Tibial nerve (tissue), 4 donors: Measurements from ENCODE around the gene GSTCD. TPM values are rescaled to one million over a fixed set of nuclear protein-coding genes. Genes with fewer than 3 reads are reported as not detected.

Source experiments
- DNase-seq, 2 donors: peaks; one replicate each; pipeline ENCODE4 v3.0.0-alpha.2; 2019; ENCODE audit warnings: low spot score in 2 of 2
- H3K27ac ChIP-seq, 4 donors: fragments of 200-600 bp; sonication (generic) in 3 of 4; one replicate each; pipeline ENCODE4 v1.5.1; 2017 to 2019; ENCODE audit warnings: mild to moderate bottlenecking in 1 of 4
- H3K27me3 ChIP-seq, 2 donors: fragments of 200-600 bp; sonication (generic) in 1 of 2; one replicate each; pipeline versions ENCODE4 v1.5.1 to v1.6.0; 2017 to 2019
- H3K36me3 ChIP-seq, 3 donors: fragments of 200-600 bp; sonication (generic); one replicate each; pipeline ENCODE4 v1.5.1; 2018 to 2019
- H3K4me1 ChIP-seq, 4 donors: fragments of 200-600 bp; sonication (generic) in 3 of 4; one replicate each; pipeline ENCODE4 v1.5.1; 2017 to 2019
- H3K4me3 ChIP-seq, 4 donors: fragments of 200-600 bp; sonication (generic) in 3 of 4; one replicate each; pipeline ENCODE4 v1.5.1; 2017 to 2019; ENCODE audit warnings: mild to moderate bottlenecking in 1 of 4, moderate library complexity in 1 of 4
- H3K9me3 ChIP-seq, 4 donors: fragments of 200-600 bp; sonication (generic) in 3 of 4; one replicate each; pipeline ENCODE4 v1.5.1; 2017 to 2019
- EP300 ChIP-seq, 2 donors: sonication (generic); formaldehyde crosslinking; IDR thresholded peaks; one replicate each; pipeline ENCODE4 v1.6.1; 2017; ENCODE audit warnings: antibody characterized with exemption in 2 of 2, mild to moderate bottlenecking in 1 of 2
- POLR2A ChIP-seq, 2 donors: fragments of 450-650 bp; IDR thresholded peaks; one replicate each; pipeline ENCODE4 v1.6.1; 2017; ENCODE audit warnings: antibody characterized with exemption in 2 of 2, mild to moderate bottlenecking in 2 of 2, moderate library complexity in 2 of 2
- WGBS, 2 donors: methylation state at CpG; one replicate each; pipeline ENCODE4 v1.1.5; 2018; 5-methylcytosine and 5-hydroxymethylcytosine counted together
- total RNA-seq, 4 donors: library from RNA; depleted of rRNA; stranded (reverse); fragments of >200 nt; gene quantifications; one replicate each; pipeline ENCODE4 v1.1.0, GENCODE V29; 2016
- TF ChIP-seq, protein P1 (sequence below), 5 experiments: fragments of 200-600 bp in 3 of 5; fragments of 450-650 bp in 2 of 5; sonication (generic) in 3 of 5; IDR thresholded peaks; one replicate each; pipeline ENCODE4 v1.5.1; 2016 to 2019; ENCODE audit warnings: antibody characterized with exemption in 5 of 5, mild to moderate bottlenecking in 3 of 5, moderate library complexity in 2 of 5

Gene GSTCD
- total RNA-seq, 4 donors from 2014 or later = 11.6 to 23.4 (median 13.7) TPM

DNA sequence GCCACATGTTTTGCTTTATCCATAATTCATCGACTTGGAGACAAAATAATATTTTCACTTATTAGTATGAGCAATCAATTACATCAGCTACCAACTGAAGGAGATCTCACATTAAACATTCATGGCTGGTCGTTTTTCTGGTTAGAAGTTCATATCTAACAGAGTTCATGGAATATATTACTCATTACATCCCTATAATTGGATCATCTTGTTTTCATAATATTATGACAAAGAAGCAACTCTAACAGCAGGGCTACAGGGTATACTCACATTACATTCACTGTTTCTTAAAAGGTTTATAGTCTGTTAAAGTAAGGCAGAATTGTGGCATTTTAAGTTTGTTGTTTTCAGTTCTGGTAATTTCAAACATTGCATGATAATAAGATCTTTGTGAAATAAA lies 33.0 kb downstream of the GSTCD start:
- no peak overlapping the region for H3K4me3 ChIP-seq
- TF ChIP-seq POLR2A (IDR thresholded peaks at IDR 0.05) = no peak
- no peak for DNase-seq
- no peaks in the 10 kb centered on the region for H3K27me3 ChIP-seq
- H3K36me3 ChIP-seq = peaks cover 0 to 50% (median 0%) of the 10 kb centered on the region in 3 donors
- peaks cover 0 to 16% (median 6%) of the 10 kb centered on the region in 4 donors for H3K9me3 ChIP-seq
- H3K27ac ChIP-seq = no peak overlapping the region
- WGBS, 2 donors = 48 to 51% methylated on average over 2 of the region's 2 CpGs
- no peaks in the 10 kb centered on the region for H3K4me1 ChIP-seq

DNA sequence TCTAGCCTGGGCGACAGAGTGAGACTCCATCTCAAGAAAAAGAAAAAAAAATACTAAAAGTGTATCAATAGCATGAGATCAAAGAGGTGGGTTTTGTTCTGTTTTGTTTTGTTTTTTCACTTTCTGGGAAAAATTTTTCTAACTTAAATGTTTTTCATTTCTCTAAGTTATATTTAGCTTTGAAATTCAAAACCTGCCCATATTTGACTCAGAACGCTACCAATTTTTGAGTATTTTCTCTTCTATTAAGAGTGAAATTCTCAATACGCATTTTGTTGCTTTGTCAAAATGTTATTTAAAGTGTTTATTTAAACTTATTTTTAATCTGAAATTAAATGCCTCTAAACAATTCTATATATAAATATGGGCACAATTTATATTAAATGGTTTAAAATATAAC lies 39.6 kb downstream of the GSTCD start:
- Histone ChIP-seq H3K4me1 (peaks cover 0 to 3% (median 0%) of the 10 kb centered on the region in 4 donors), H3K27me3 (no peaks in the 10 kb centered on the region), H3K27ac (no peak overlapping the region), H3K36me3 (peaks cover 0 to 19% (median 0%) of the 10 kb centered on the region in 3 donors), H3K9me3 (peaks cover 0 to 3% (median 0%) of the 10 kb centered on the region in 4 donors), H3K4me3 (no peak overlapping the region)
- TF ChIP-seq, protein P1, sequence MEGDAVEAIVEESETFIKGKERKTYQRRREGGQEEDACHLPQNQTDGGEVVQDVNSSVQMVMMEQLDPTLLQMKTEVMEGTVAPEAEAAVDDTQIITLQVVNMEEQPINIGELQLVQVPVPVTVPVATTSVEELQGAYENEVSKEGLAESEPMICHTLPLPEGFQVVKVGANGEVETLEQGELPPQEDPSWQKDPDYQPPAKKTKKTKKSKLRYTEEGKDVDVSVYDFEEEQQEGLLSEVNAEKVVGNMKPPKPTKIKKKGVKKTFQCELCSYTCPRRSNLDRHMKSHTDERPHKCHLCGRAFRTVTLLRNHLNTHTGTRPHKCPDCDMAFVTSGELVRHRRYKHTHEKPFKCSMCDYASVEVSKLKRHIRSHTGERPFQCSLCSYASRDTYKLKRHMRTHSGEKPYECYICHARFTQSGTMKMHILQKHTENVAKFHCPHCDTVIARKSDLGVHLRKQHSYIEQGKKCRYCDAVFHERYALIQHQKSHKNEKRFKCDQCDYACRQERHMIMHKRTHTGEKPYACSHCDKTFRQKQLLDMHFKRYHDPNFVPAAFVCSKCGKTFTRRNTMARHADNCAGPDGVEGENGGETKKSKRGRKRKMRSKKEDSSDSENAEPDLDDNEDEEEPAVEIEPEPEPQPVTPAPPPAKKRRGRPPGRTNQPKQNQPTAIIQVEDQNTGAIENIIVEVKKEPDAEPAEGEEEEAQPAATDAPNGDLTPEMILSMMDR (IDR thresholded peaks at IDR 0.05) = no peak
- TF ChIP-seq POLR2A (IDR thresholded peaks at IDR 0.05) (no peak), EP300 (IDR thresholded peaks at IDR 0.05) (no peak)
- no peak for DNase-seq
- 95 to 98% methylated on average over 3 of the region's 3 CpGs for WGBS, 2 donors

DNA sequence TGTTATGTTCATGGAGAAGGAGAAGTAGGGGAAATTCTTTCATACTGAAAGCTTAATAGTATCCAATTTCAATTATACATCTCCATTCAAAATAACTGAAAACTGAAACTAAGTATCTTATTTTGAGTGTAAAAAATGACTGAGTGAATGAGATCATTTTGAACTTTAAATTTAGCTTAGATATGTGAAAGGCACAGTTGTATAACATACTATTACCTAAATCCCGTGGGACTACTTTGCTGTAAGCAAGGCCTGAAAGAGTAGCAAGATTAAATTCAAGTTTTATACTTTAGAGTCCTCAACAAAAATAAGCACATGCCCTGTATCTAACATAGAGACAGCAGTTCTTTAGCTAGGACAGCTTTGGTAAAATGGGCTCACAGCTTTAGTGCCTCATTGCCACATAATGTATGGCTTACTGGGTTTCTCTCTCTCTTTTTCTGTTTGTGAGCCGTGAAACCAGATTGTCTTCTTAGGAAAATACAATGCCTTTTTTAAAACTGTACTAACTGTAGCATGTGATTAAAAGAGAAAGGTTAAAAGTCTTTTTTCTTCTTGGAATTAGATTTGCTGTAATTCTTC lies 43.2 kb downstream of the GSTCD start:
- Histone ChIP-seq H3K4me3 (no peak overlapping the region), H3K4me1 (peaks cover 0 to 3% (median 0%) of the 10 kb centered on the region in 4 donors), H3K36me3 (peaks cover 0 to 5% (median 0%) of the 10 kb centered on the region in 3 donors), H3K9me3 (peaks cover 0 to 3% (median 0%) of the 10 kb centered on the region in 4 donors), H3K27me3 (no peaks in the 10 kb centered on the region), H3K27ac (no peak overlapping the region)
- 39 to 42% methylated on average over 2 of the region's 2 CpGs for WGBS, 2 donors
- DNase-seq = no peak
- TF ChIP-seq POLR2A (IDR thresholded peaks at IDR 0.05) = no peak
- TF ChIP-seq, protein P1 (IDR thresholded peaks at IDR 0.05) = no peak
- TF ChIP-seq EP300 (IDR thresholded peaks at IDR 0.05) = no peak

DNA sequence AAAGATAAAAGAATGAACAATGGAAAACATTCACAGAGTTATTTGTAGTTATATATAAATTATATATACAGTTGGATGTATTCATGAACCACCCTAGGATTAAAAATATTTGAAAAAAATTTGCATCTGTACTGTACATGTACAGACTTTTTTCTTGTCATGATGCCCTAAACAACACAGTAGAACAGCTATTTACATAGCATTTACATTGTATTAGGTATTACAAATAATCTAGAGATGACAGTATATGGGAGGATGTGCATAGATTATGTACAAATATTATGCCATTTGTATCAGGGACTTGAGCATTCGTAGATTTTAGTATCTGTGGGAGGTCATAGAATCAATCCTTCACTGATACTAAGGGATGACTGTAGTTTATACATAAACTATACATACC lies 44.8 kb downstream of the GSTCD start:
- no peak for DNase-seq
- WGBS, 2 donors = 84 to 95% methylated on average over 1 of the region's 1 CpG
- Histone ChIP-seq H3K4me1 (peaks cover 0 to 3% (median 0%) of the 10 kb centered on the region in 4 donors), H3K36me3 (no peaks in the 10 kb centered on the region), H3K9me3 (peaks cover 0 to 3% (median 0%) of the 10 kb centered on the region in 4 donors), H3K4me3 (no peak overlapping the region), H3K27me3 (no peaks in the 10 kb centered on the region), H3K27ac (no peak overlapping the region)
- no peak for TF ChIP-seq POLR2A (IDR thresholded peaks at IDR 0.05)
- no peak for TF ChIP-seq EP300 (IDR thresholded peaks at IDR 0.05)
- TF ChIP-seq, protein P1 (IDR thresholded peaks at IDR 0.05) = no peak

DNA sequence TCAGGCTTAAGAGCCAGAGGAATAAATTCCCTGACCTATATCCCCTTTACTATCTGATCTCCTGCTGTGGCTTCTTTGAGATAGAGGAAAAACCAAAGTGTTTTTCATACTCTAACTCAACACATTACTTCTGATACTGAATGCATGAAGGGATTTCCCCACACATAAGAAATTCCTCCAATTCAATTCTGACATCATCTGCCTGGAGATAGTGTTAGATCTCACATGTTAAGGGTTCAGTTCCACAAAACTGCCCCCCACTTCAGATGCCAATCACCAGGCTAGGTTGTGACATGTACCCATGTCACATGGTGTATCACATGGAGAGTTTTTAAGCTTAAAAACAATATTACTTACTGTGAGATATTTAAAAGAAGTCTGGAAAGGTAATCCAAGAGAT lies 46.8 kb downstream of the GSTCD start:
- TF ChIP-seq POLR2A (IDR thresholded peaks at IDR 0.05) (no peak), EP300 (IDR thresholded peaks at IDR 0.05) (no peak)
- TF ChIP-seq, protein P1 (IDR thresholded peaks at IDR 0.05) = no peak
- Histone ChIP-seq H3K4me1 (peaks cover 0 to 3% (median 0%) of the 10 kb centered on the region in 4 donors), H3K36me3 (no peaks in the 10 kb centered on the region), H3K4me3 (no peak overlapping the region), H3K9me3 (no peaks in the 10 kb centered on the region), H3K27ac (no peak overlapping the region), H3K27me3 (no peaks in the 10 kb centered on the region)
- no peak for DNase-seq
